Measurements from ENCODE around the gene ACSM4.

GRCh38 chr12:7303772-7304171 is at the start of gene ACSM4:
- TF ChIP-seq CTCF (IDR thresholded peaks at IDR 0.05) (no peak), POLR2A (IDR thresholded peaks at IDR 0.05) (no peak), EP300 (IDR thresholded peaks at IDR 0.05) (no peak)
